Measurements from ENCODE around the gene DCAF7.

DNA sequence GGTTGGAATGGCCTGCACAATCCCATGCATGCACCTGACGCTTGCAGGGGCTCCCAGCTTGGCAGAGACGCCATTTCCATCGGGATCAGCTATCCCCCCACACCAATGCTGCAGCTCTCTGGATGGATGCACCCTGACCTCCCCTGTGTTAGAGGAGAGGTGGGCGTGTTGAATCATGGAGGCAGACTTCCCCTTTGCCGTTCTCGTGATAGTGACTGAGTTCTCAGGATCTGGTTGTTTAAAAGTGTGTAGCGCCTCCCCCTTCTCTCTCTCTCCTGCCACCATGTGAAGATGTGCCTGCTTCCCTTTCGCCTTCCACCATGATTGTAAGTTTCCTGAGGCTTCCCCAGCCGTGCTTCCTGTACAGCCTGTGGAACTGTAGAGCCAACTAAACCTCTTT, 44.9 kb upstream of the DCAF7 start:
- TF ChIP-seq ZNF263 (CRISPR knock-in tag; IDR thresholded peaks at IDR 0.05; ENCODE audit: low read depth) = no peak
- no peak for TF ChIP-seq FOXK1 (CRISPR knock-in tag; IDR thresholded peaks at IDR 0.05)
- TF ChIP-seq ATF1 (CRISPR knock-in tag; IDR thresholded peaks at IDR 0.05) = no peak
- TF ChIP-seq, protein P1, sequence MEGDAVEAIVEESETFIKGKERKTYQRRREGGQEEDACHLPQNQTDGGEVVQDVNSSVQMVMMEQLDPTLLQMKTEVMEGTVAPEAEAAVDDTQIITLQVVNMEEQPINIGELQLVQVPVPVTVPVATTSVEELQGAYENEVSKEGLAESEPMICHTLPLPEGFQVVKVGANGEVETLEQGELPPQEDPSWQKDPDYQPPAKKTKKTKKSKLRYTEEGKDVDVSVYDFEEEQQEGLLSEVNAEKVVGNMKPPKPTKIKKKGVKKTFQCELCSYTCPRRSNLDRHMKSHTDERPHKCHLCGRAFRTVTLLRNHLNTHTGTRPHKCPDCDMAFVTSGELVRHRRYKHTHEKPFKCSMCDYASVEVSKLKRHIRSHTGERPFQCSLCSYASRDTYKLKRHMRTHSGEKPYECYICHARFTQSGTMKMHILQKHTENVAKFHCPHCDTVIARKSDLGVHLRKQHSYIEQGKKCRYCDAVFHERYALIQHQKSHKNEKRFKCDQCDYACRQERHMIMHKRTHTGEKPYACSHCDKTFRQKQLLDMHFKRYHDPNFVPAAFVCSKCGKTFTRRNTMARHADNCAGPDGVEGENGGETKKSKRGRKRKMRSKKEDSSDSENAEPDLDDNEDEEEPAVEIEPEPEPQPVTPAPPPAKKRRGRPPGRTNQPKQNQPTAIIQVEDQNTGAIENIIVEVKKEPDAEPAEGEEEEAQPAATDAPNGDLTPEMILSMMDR (IDR thresholded peaks at IDR 0.05) = no peak
- TF ChIP-seq, protein P2, sequence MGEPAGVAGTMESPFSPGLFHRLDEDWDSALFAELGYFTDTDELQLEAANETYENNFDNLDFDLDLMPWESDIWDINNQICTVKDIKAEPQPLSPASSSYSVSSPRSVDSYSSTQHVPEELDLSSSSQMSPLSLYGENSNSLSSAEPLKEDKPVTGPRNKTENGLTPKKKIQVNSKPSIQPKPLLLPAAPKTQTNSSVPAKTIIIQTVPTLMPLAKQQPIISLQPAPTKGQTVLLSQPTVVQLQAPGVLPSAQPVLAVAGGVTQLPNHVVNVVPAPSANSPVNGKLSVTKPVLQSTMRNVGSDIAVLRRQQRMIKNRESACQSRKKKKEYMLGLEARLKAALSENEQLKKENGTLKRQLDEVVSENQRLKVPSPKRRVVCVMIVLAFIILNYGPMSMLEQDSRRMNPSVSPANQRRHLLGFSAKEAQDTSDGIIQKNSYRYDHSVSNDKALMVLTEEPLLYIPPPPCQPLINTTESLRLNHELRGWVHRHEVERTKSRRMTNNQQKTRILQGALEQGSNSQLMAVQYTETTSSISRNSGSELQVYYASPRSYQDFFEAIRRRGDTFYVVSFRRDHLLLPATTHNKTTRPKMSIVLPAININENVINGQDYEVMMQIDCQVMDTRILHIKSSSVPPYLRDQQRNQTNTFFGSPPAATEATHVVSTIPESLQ (CRISPR knock-in tag; IDR thresholded peaks at IDR 0.05) = no peak

Measured in WTC11 (cell line).